ENCODE measurements around the gene ANXA1.
A peak's percentile ranks its signal among the peaks of the same experiment; 100 is the strongest.
"Not testable (repeated sequence)": the region's sequence is repeated elsewhere in the genome, so short reads cannot be mapped to it uniquely, and the experiment has no call there.

Gene ANXA1, protein sequence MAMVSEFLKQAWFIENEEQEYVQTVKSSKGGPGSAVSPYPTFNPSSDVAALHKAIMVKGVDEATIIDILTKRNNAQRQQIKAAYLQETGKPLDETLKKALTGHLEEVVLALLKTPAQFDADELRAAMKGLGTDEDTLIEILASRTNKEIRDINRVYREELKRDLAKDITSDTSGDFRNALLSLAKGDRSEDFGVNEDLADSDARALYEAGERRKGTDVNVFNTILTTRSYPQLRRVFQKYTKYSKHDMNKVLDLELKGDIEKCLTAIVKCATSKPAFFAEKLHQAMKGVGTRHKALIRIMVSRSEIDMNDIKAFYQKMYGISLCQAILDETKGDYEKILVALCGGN

DNA sequence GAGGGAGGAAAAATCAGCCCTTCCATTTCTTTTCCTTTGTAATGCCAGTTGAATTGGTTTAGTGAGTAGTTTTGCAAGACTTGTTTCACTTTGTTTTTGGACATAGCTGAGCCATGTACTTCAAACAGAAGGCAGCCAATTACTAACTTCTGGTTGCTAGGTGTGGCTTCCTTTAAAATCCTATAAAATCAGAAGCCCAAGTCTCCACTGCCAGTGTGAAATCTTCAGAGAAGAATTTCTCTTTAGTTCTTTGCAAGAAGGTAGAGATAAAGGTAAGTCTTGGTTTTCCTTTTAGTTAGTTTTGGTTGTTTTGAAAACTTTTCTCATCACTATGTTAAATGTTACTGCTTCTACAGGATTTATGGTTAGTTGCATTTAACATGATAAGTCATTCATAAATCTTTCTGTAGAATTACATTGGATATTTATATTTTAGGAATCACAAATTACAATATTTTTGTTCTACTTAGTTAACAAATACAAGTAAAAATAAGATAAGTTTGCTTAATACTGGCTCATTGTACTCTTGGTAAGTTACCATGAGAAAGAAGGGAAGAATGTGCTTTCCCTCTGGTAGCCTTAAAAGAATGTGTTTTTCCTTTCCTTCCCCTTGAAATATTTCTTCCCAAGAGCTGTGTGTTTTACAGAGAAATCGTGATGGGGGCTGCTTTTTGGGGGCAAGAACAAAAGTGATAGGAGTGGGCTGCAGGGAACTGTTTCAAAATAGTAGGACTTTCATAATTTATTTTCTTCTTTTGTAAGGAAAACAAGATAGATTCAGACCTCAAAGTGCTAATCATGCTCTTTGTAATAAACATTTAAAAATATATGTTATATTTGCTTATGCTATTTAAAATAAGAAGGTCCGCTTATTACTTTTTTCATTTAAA is at the start of gene ANXA1:
Gene ANXA1, plus strand, starts transcription at position 213 of the 890 bp plus-strand sequence. CDS start 6,671 bp downstream, outside the sequence.
- peak within 1 kb of the TSS; percentile 63 to 66 for H3K4me3 ChIP-seq (ENCODE audit: low read length in 2 of 2)
- no peaks in the 10 kb centered on the region for H3K36me3 ChIP-seq (ENCODE audit: control insufficient read depth in 2 of 2, insufficient read depth in 2 of 2, low read length in 2 of 2)
- H3K4me1 ChIP-seq (ENCODE audit: control insufficient read depth, insufficient read depth, low read length), result peaks cover 2% of the 10 kb centered on the region
- no peaks in the 10 kb centered on the region for H3K9me3 ChIP-seq (ENCODE audit: control insufficient read depth in 2 of 2, low read length in 2 of 2)
- peak within 1 kb of the TSS; percentile 0 to 62 for H3K9ac ChIP-seq (ENCODE audit: low read length in 2 of 2)
- no peaks in the 10 kb centered on the region for H3K27me3 ChIP-seq (ENCODE audit: control insufficient read depth in 1 of 2, insufficient read depth in 2 of 2, low read length in 2 of 2)
- H3K27ac ChIP-seq (ENCODE audit: low read length), result peak within 1 kb of the TSS; percentile 13

DNA sequence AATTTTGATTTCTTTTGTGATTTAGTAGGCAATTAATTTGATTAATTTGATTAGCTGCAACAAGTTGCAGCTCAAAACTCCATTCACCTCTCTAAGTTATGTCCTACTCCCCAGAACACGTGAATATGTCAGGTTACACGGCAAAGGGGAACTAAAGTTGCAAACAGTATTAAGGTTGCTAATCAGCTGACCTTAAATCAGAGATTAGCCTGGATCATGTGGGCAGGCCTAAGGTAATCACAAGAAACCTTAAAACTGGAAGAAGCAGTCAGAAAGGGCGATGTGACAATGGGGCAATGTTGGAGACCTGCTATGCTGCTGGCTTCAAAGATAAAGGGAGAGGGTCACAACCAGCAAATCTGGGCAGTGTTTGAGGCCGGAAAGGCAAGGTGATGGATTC is 47.3 kb upstream of the ANXA1 start:
- Histone ChIP-seq H3K27me3 (ENCODE audit: control insufficient read depth in 1 of 2, insufficient read depth in 2 of 2, low read length in 2 of 2) (peaks cover 0 to 3% of the 10 kb centered on the region in 2 donors), H3K4me1 (ENCODE audit: control insufficient read depth, insufficient read depth, low read length) (no peaks in the 10 kb centered on the region), H3K27ac (ENCODE audit: low read length) (no peak overlapping the region), H3K9me3 (ENCODE audit: control insufficient read depth in 2 of 2, low read length in 2 of 2) (no peaks in the 10 kb centered on the region), H3K36me3 (ENCODE audit: control insufficient read depth in 2 of 2, insufficient read depth in 2 of 2, low read length in 2 of 2) (no peaks in the 10 kb centered on the region), H3K9ac (ENCODE audit: low read length in 2 of 2) (no peak overlapping the region), H3K4me3 (ENCODE audit: low read length in 2 of 2) (no peak overlapping the region)

DNA sequence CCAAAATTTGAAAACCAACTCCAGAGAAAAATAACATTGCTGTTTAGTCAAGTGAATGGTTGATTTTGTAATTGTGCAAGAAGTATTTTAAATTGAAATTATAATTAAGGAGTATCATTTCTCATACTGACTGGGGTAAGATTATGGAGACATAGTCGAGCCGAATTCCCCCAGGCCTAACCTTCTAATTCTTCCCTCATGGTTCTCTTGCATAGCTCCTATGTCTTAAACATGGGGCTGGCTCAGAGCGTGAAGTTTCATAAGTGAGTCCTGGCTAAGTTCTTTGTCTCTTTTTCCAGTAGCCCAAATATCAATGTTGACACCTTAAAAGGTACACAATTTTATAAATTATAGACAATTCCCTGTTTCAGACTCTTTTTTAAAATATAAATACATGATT is 46.7 kb upstream of the ANXA1 start:
- H3K9me3 ChIP-seq (ENCODE audit: control insufficient read depth in 2 of 2, low read length in 2 of 2), result no peaks in the 10 kb centered on the region
- peaks cover 0 to 3% of the 10 kb centered on the region in 2 donors for H3K27me3 ChIP-seq (ENCODE audit: control insufficient read depth in 1 of 2, insufficient read depth in 2 of 2, low read length in 2 of 2)
- no peak overlapping the region for H3K27ac ChIP-seq (ENCODE audit: low read length)
- no peak overlapping the region for H3K4me3 ChIP-seq (ENCODE audit: low read length in 2 of 2)
- no peak overlapping the region for H3K9ac ChIP-seq (ENCODE audit: low read length in 2 of 2)
- no peaks in the 10 kb centered on the region for H3K4me1 ChIP-seq (ENCODE audit: control insufficient read depth, insufficient read depth, low read length)
- no peaks in the 10 kb centered on the region for H3K36me3 ChIP-seq (ENCODE audit: control insufficient read depth in 2 of 2, insufficient read depth in 2 of 2, low read length in 2 of 2)

DNA sequence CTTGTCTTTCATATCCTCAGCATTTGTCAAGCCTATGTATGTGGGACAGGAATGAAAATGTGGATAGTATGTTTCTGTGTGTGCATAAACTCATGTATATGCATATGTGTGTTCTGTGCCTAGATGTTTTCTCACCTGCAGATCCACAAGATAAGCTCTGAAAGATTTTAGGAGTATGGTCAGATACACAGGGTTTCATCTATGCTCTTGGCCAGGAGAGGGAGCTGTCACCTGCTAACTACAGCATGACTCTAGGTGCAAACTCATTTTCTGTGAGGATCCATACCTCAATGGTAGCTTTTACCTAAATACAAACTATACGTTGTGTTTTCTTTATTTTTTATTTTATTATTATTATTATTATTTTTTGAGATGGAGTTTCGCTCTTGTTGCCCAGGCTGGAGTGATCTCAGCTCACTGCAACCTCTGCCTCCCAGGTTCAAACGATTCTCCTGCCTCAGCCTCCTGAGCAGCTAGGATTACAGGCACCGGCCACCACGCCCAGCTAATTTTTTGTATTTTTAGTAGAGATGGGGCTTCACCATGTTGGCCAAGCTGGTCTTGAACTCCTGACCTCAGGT is 44.1 kb upstream of the ANXA1 start:
- not testable (repeated sequence) for H3K9me3 ChIP-seq (ENCODE audit: control insufficient read depth in 2 of 2, low read length in 2 of 2); H3K36me3 ChIP-seq (ENCODE audit: control insufficient read depth in 2 of 2, insufficient read depth in 2 of 2, low read length in 2 of 2); H3K4me1 ChIP-seq (ENCODE audit: control insufficient read depth, insufficient read depth, low read length); H3K9ac ChIP-seq (ENCODE audit: low read length in 2 of 2); H3K27me3 ChIP-seq (ENCODE audit: control insufficient read depth in 1 of 2, insufficient read depth in 2 of 2, low read length in 2 of 2); H3K4me3 ChIP-seq (ENCODE audit: low read length in 2 of 2); H3K27ac ChIP-seq (ENCODE audit: low read length)

DNA sequence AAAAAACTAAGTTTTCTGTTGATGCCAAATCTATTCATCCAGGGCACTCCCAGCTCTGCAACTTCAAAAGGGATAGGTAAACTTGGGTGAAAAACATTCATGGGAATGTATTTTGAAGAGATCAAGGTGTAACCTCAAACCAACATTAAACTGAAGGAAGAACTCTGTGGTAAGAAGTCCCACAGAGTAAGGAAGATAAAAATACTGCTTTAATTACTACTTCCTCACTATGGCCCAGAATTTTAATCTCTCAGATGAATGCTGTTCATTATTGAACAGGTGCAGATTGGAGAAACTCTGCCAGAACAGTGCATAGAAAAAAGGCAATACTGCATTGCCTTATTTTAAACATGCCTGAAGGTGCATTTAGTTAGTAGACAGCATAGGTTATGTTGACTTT is 37.6 kb upstream of the ANXA1 start:
- Histone ChIP-seq H3K9me3 (ENCODE audit: control insufficient read depth in 2 of 2, low read length in 2 of 2) (no peaks in the 10 kb centered on the region), H3K36me3 (ENCODE audit: control insufficient read depth in 2 of 2, insufficient read depth in 2 of 2, low read length in 2 of 2) (no peaks in the 10 kb centered on the region), H3K4me3 (ENCODE audit: low read length in 2 of 2) (no peak overlapping the region), H3K4me1 (ENCODE audit: control insufficient read depth, insufficient read depth, low read length) (no peaks in the 10 kb centered on the region), H3K27ac (ENCODE audit: low read length) (no peak overlapping the region), H3K27me3 (ENCODE audit: control insufficient read depth in 1 of 2, insufficient read depth in 2 of 2, low read length in 2 of 2) (no peaks in the 10 kb centered on the region), H3K9ac (ENCODE audit: low read length in 2 of 2) (no peak overlapping the region)

DNA sequence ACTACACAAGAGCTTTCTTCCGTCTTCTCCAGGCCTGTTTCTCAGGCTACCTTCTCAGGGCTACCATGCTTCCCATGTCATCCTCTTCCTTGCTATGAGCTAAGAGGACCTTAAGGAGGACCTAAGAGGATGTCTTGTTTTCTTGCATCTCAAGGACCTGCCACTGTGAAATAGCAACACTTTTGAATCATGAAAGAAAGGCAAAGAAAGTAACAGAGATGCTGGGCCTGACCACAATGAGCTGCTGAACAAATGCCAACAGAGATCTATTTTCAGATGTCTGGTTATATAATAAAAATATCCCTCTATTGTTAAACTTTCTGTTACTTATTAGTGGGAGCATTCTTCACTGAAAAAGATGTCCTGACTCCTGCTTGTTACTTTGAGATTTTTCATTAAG is 36.7 kb upstream of the ANXA1 start:
- Histone ChIP-seq H3K9ac (ENCODE audit: low read length in 2 of 2) (no peak overlapping the region), H3K9me3 (ENCODE audit: control insufficient read depth in 2 of 2, low read length in 2 of 2) (no peaks in the 10 kb centered on the region), H3K27me3 (ENCODE audit: control insufficient read depth in 1 of 2, insufficient read depth in 2 of 2, low read length in 2 of 2) (no peaks in the 10 kb centered on the region), H3K4me1 (ENCODE audit: control insufficient read depth, insufficient read depth, low read length) (no peaks in the 10 kb centered on the region), H3K27ac (ENCODE audit: low read length) (no peak overlapping the region), H3K36me3 (ENCODE audit: control insufficient read depth in 2 of 2, insufficient read depth in 2 of 2, low read length in 2 of 2) (no peaks in the 10 kb centered on the region), H3K4me3 (ENCODE audit: low read length in 2 of 2) (no peak overlapping the region)

DNA sequence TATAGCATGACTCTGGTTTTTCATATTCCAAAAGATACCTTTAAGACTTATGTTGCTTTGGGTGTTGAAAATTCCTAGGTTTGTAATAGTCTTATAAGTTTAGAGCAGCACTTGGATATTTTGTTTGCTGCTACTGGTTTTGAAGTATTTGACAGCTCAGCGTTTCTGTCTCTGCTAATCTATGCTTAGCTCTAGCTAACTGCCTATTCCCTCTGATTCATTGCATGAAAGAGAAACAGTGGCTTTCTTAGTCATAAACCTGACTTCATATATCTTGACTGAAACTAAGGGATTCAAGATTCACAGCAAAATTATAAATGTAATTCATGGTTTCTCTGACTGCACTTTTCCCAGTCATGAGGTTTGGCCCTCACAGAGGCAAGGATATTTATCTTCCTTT is 35.6 kb upstream of the ANXA1 start:
- H3K4me1 ChIP-seq (ENCODE audit: control insufficient read depth, insufficient read depth, low read length), result no peaks in the 10 kb centered on the region
- H3K36me3 ChIP-seq (ENCODE audit: control insufficient read depth in 2 of 2, insufficient read depth in 2 of 2, low read length in 2 of 2), result no peaks in the 10 kb centered on the region
- H3K9ac ChIP-seq (ENCODE audit: low read length in 2 of 2), result no peak overlapping the region
- H3K4me3 ChIP-seq (ENCODE audit: low read length in 2 of 2), result no peak overlapping the region
- H3K27ac ChIP-seq (ENCODE audit: low read length), result no peak overlapping the region
- no peaks in the 10 kb centered on the region for H3K9me3 ChIP-seq (ENCODE audit: control insufficient read depth in 2 of 2, low read length in 2 of 2)
- H3K27me3 ChIP-seq (ENCODE audit: control insufficient read depth in 1 of 2, insufficient read depth in 2 of 2, low read length in 2 of 2), result no peaks in the 10 kb centered on the region

DNA sequence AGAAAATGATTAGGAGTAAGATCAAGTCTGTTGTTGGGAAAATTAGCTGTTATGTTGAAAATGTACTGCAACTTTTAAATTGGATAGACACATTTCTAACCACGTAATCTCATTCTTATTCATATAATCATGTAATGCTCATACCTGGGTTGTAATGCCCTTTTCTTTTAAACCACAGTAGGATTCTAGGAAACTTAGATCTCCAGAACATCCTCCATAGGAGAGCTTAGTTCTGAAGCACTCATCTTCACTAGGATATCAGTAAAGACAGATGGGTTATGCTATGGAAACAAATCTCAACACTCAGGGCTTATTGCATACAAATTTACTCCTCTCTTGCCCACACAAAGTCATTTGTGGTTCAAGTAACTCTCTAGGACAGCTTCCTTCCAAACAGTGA is 34.8 kb upstream of the ANXA1 start:
- H3K9ac ChIP-seq (ENCODE audit: low read length in 2 of 2), result no peak overlapping the region
- no peaks in the 10 kb centered on the region for H3K4me1 ChIP-seq (ENCODE audit: control insufficient read depth, insufficient read depth, low read length)
- no peaks in the 10 kb centered on the region for H3K9me3 ChIP-seq (ENCODE audit: control insufficient read depth in 2 of 2, low read length in 2 of 2)
- no peaks in the 10 kb centered on the region for H3K27me3 ChIP-seq (ENCODE audit: control insufficient read depth in 1 of 2, insufficient read depth in 2 of 2, low read length in 2 of 2)
- no peak overlapping the region for H3K4me3 ChIP-seq (ENCODE audit: low read length in 2 of 2)
- H3K27ac ChIP-seq (ENCODE audit: low read length), result no peak overlapping the region
- H3K36me3 ChIP-seq (ENCODE audit: control insufficient read depth in 2 of 2, insufficient read depth in 2 of 2, low read length in 2 of 2), result no peaks in the 10 kb centered on the region

DNA sequence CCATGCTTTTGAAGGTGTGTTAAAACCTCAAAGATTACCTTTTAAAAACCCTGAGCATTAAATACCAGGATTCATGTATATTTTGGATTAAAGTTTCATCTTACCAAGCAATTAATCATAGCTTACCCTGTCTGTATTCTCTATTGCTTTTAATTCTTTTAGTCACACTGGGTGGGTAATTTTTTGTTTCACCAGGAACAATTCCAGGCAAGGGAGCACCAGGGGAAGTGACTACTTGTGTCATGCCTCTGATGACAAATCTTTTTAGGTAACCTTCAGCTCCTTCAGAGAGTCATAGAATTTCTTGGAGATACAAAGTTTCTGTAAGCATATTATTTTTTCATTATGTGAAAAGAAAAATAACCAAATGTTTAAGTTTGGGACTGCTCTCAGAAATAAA is 33.4 kb upstream of the ANXA1 start:
- no peak overlapping the region for H3K27ac ChIP-seq (ENCODE audit: low read length)
- no peaks in the 10 kb centered on the region for H3K4me1 ChIP-seq (ENCODE audit: control insufficient read depth, insufficient read depth, low read length)
- H3K9me3 ChIP-seq (ENCODE audit: control insufficient read depth in 2 of 2, low read length in 2 of 2), result no peaks in the 10 kb centered on the region
- no peak overlapping the region for H3K9ac ChIP-seq (ENCODE audit: low read length in 2 of 2)
- H3K27me3 ChIP-seq (ENCODE audit: control insufficient read depth in 1 of 2, insufficient read depth in 2 of 2, low read length in 2 of 2), result no peaks in the 10 kb centered on the region
- no peak overlapping the region for H3K4me3 ChIP-seq (ENCODE audit: low read length in 2 of 2)
- H3K36me3 ChIP-seq (ENCODE audit: control insufficient read depth in 2 of 2, insufficient read depth in 2 of 2, low read length in 2 of 2), result no peaks in the 10 kb centered on the region

DNA sequence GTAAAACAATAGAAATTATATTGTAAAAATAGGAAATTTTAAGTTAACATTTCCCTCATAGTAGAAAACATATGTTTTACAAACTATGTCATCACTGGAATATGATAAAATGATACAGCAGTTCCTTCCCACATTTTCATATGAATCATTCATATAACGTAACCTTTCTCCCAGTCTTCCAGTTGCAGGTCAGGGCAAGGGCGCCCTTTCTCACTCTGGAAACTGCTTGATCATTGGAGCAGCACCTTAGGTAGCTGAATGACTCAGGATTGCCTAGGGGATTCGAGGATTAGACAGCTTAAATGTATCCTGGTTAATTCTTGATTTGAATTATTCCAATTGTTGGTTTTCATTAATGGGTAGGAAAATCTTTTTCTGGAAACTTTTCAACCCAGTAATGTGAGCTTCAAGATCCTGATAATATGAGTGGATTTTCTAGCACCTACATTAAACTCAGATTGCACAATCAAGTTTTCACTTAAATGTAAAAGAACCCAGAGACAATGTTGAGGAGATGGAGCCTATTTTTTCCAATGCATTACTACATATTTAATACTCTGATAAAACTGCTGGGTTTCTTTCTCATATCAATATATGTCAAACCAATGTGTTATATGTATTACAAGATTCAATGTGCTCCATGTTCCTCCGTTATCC is 32.6 kb upstream of the ANXA1 start:
- no peaks in the 10 kb centered on the region for H3K27me3 ChIP-seq (ENCODE audit: control insufficient read depth in 1 of 2, insufficient read depth in 2 of 2, low read length in 2 of 2)
- no peak overlapping the region for H3K4me3 ChIP-seq (ENCODE audit: low read length in 2 of 2)
- no peaks in the 10 kb centered on the region for H3K9me3 ChIP-seq (ENCODE audit: control insufficient read depth in 2 of 2, low read length in 2 of 2)
- H3K4me1 ChIP-seq (ENCODE audit: control insufficient read depth, insufficient read depth, low read length), result no peaks in the 10 kb centered on the region
- no peak overlapping the region for H3K9ac ChIP-seq (ENCODE audit: low read length in 2 of 2)
- no peaks in the 10 kb centered on the region for H3K36me3 ChIP-seq (ENCODE audit: control insufficient read depth in 2 of 2, insufficient read depth in 2 of 2, low read length in 2 of 2)
- no peak overlapping the region for H3K27ac ChIP-seq (ENCODE audit: low read length)
